ENCODE results near the gene ZSWIM4.
"Not testable (repeated sequence)": the region's sequence is repeated elsewhere in the genome, so short reads cannot be mapped to it uniquely, and the experiment has no call there.

Gene ZSWIM4

DNA sequence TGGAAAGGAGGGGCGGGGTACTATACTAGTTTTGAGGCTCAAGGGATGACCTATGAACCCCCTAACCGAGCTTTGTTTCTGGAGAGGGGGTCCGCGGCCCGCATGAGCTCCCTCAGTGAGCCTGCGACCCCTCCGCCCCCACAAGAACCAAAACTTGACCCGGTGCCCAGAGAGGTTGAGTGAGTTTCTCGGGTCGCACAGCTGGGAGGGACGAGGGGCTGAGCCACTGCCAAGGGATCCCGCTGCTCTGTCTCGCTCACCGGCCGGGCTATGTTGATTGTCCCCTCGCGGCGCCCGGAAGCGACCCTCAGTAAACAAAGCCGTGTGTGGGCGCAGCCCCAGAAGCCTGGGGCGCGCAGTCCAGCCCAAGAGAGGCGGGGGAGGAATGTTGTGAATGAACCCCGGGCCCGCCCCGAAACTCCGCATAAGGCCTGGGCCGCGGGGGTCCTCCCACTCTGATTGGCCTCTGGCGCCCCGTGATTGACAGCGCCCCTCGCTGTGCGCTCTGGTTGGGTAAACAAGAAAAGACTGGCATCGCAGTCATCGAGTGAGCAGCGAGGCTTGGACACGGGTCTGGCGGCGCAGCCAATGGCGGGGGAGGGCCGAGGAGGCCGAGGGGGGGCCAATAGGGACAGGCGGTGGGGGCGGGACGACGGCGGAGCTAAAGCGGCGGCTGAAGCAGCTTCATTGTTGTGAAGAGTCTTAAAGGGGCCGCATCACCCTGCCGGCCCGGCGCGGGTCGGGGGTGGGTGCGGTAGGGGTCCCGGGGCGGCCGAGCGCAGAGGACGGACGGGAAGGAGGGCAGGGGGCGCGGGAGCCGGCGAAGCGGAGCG is at the start of gene ZSWIM4:
TSS of gene ZSWIM4 (plus strand) at position 687 of the 833 bp plus-strand sequence. CDS start 206 bp downstream, outside the sequence.
- DNase-seq (ENCODE audit: low read depth) = peak; percentile 100

DNA sequence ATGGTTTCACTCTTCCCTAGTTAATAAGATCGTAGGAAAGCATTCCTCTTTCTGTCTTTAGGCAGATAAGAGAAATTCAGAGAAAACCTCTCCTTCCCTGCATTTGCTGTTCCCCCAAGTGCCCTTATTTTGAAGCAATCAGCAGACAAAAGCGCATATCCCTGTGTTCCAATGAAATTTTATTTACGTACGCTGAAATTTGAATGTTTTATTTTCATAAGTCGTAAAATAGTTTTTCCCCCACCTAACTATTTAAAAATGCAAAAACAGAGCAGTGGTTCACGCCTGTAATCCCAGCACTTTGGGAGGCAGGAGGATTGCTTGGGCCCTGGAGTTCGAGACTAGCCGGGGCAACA is 48.2 kb upstream of the ZSWIM4 start:
- DNase-seq (ENCODE audit: low read depth) = no peak

DNA sequence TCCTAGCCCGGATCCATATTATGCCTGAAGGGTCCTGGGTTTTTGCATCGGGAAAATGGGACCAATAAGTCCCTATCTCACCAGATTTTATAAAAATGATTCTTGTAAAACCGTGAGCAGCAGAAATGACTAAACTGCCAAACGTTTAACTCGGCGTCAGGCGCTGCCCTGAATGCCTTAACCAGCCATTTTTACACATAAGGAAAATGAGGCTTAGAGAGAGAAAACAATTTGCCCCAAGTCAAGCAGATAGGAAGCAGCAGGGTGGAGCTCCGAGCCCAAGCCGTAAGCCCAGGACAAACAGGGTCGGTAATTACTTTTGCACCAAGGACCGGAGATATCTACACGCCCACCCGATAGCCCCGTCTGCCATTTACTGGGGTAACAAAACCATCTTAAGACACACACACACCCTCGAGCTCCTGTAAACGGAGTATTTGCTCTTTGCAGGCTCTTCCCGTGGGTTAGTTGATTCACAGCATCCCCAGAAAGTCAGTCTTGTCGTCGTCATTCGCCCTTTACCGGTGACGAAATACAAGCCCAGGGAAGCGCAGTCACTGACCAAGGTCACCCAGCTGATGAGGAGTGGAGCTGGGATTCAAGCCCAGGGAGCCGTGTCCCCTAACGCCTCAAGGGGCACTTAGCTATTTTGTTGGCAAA is 46.9 kb upstream of the ZSWIM4 start:
- DNase-seq (ENCODE audit: low read depth) = peak; percentile 48

DNA sequence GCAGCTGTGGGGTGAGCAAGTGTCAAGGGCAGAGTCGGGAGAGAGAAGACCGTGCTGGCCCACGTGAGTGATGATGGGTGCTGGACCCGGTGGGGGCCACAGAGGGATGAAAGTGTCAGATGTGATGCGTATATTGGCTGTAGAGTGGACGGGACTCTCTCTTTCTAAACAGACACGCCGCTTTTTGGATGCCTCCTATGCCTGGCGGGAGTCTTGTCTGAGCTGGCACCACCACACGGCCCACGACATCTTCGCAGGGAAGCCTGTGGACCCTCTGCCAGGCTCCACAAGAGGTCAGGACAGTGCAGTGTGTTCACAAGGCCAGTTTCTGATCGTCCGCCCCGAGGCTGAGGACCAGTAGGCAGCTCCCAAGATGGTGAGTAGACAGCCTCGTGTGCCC is 43.8 kb upstream of the ZSWIM4 start:
- DNase-seq (ENCODE audit: low read depth) = no peak

DNA sequence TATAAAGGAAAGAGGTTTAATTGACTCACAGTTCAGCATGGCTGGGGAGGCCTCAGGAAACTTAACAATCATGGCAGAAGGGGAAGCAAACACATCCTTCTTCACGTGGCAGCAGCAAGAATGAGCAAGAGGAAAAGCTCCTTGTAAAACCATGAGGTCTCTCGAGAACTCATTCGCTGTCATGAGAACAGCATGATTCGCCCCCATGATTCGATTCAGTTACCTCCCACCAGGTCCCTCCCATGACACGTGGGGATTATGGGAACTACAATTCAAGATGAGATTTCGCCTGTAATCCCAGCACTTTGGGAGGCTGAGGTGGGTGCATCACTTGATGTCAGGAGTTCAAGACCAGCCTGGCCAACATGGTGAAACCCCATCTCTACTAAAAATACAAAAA is 41.6 kb upstream of the ZSWIM4 start:
- not testable (repeated sequence) for DNase-seq (ENCODE audit: low read depth)

DNA sequence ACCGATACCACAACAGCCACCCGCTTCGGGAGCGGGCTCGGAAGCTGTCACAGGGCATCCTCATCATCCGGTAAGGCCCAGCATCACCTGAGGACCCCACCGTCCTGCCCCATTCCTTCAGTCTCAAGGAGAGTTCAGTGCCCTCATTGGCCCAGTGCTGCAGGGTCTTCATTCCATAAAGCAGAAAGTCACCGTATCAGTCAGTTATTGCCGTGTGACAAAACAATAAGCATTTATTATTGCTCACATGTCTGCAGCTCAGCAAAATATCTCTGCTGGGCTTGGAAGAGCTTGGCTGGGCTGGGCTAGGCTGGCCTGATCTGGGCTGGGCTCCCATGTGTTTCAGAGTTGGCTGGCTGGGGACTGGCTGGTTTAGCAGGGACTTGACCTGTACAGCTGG is 39.0 kb upstream of the ZSWIM4 start:
- no peak for DNase-seq (ENCODE audit: low read depth)

DNA sequence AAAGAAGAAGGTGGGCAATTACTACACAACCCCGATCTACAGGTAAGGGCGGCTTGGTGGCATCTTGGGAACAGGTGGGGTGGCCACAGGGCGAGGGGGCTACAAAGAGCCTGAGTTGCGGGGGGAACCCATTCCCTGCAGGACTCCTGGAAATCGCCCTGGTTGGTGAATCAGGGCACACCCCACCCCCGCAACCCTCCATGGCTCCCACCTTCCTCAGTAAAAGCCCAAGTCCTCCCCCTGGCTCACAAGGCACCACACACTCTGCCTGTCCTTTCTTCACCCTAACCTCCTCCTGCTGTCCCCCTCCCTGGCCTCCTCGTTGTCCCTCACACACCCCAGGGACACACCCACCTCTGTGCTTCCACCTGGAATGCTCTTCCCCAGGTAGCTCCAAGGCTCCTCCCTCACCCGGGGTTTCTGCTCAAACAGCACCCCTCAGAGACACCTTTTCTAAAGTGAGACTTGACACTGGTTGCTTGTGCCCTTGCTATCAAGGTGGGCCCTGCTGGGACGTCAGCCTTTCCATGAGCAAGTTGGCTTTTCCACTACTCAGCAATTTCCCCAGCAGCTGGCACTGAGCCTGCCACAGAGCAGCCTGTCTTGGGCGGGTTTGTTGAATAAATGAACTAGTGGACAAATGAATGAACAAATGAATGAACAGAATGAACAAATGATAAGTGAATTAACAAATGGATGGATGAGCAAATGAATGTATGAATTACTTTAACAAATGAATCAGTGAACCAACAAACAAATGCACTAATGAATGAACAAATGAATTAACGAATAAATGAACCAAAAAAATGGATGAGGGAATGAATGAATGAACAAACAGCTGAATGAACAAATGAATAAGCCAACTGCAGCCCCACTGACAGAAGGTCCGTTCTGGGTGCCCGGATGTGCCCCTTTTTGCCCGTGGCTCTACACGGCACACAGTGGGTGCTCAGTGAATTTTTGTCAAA is 37.2 kb upstream of the ZSWIM4 start:
- DNase-seq (ENCODE audit: low read depth) = no peak

DNA sequence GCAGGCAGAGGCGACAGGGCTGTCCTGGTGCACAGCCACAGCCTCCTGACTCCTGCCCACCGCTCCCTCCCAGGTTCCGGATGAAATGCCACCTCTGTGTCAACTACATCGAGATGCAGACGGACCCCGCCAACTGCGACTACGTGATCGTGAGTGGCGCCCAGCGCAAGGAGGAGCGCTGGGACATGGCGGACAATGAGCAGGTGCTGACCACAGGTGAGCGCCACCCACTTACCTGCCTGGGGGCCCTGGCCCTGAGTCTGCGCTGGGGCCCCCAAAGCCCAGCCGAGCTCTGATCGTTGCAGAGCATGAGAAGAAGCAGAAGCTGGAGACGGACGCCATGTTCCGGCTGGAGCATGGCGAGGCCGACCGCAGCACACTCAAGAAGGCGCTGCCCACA is 36.4 kb upstream of the ZSWIM4 start:
- DNase-seq (ENCODE audit: low read depth) = no peak

DNA sequence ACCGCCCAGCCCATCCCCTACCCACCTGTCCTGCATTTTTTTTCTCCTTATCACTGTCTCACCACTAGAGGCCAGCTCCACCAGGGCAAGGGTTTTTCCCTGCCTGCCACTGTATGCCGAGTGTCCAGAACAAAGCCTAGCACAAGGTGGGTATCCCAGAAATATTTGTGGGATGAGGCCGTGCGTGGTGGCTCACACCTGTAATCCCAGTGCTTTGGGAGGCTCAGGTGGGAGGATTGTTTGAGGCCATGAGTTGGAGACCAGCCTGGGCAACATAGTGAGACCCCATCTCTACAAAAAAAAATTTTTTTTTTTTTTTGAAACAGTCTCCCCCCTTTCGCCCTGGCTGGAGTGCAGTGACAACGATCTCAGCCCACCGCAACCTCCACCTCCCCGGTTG is 33.8 kb upstream of the ZSWIM4 start:
- DNase-seq (ENCODE audit: low read depth) = no peak

DNA sequence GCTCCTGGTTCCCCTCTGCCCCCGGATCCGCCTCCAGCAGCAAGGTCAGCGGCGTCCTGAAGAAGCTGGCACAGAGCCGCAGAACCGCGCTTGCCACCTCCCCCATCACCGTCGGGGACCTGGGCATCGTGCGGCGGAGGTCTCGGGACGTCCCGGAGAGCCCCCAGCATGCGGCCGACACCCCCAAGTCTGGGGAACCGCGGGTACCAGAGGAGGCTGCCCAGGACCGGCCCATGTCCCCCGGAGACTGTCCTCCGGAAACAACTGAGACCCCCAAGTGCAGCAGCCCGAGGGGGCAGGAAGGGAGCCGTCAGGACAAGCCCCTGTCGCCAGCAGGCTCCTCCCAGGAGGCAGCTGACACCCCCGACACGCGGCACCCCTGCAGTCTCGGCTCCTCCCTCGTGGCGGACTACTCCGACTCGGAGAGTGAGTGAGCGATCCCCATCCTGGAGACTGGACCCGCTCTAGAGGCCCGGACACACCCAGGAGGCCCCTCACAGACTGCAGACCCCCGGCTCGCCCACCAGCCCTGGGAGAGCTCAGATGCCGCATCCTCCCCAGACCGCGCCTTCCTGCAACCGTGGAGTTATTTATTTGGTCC is 32.5 kb upstream of the ZSWIM4 start:
- DNase-seq (ENCODE audit: low read depth) = no peak

DNA sequence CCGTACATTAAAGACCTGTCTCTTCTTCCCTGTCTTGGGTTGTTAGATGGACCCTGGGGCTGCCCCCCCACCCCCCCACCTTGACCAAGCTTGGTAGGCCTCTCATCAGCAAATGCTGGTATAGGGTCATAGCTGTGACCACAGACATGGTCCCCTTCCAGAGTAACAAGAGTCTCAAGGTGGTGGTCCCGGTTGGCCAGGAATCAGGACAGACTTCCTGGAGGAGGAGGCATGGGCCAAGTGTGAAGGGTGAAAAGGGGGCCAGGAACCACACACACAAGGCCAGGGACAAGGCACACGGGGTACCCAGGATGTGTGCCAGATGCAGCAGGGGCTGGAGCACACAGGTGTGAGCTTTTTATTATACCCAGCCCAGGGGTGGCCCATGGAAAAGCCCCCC is 32.0 kb upstream of the ZSWIM4 start:
- no peak for DNase-seq (ENCODE audit: low read depth)

DNA sequence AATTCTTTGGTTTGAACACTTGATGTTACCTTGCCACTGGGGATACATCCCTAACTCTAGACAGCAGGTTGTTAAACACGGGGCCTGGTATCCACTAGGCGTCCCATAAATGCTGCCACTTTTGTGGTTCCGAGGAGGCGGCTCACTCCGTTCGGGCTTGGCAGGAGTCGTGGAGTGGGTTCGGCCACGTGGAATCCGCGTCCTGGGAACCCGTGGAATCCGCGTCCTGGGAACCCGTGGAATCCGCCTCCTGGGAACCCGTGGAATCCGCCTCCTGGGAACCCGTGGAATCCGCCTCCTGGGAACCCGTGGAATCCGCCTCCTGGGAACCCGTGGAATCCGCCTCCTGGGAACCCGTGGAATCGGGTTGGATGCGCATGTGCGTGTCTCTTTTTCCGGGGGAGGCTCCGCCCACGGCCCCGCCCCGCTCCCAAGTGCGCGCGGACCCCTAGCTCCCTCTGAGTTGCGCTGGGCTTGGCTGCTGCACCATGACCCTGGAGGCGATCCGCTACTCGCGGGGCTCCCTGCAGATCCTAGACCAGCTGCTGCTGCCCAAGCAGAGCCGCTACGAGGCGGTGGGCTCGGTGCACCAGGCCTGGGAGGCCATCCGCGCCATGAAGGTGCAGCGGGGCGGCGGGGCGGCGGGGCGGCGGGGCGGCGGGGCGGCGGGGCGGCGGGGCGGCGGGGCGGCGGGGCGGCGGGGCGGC is 31.0 kb upstream of the ZSWIM4 start, which contains the start of gene MRI1:
TSS of gene MRI1 (plus strand) at position 422 of the 707 bp plus-strand sequence. CDS start at position 489, 67 bp downstream.
- DNase-seq (ENCODE audit: low read depth) = peak; percentile 80

DNA sequence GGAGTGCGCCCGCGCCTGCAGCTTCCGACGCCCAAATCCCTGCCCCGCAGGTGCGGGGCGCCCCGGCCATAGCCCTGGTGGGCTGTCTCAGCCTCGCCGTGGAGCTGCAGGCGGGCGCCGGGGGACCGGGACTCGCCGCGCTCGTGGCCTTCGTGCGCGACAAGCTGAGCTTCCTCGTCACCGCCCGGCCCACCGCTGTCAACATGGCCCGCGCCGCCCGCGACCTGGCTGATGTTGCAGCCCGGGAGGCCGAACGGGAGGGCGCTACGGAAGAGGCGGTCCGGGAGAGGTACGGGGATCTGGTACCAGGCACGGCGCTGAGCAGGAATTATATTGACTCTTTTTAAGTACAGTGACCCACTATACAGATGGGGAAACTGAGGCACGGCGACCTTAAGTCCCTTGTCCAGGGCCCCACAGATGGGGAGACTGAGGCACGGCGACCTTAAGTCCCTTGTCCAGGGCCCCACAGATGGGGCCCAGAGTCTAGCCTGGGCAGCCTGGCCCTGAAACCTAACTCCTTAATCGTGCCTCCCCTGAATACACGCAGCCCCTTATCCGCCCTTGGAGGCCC is 30.3 kb upstream of the ZSWIM4 start:
- peak; percentile 30 for DNase-seq (ENCODE audit: low read depth)

DNA sequence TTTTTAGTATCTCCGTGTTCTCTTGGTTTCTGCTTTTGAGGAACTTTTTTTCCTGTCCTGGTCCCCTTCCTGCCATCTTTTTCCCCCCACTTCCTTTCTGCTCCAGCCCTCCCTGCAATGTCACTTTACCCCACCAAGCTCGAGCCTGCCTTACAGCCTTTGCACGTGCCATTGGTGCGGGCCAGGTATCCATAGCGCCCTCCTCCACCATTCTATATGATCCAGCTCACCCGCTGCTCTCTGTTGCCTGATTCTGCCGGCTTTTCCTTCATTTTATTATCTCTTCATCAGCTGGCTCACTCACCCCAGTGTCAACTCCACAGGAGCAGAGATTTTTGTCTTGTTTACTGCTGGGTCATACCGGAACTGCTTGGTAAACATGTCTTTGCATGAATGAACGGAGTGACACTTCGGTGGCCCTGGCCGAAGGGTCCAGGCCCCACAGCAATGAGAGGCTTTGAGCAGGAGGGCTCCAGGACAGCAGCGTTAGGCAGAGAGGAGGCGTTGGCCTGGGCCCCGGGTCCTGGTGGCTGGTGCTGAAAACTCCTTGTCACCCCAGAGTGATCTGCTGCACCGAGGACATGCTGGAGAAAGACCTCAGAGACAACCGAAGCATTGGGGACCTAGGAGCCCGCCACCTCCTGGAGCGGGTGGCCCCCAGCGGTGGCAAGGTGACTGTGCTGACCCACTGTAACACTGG is 29.7 kb upstream of the ZSWIM4 start:
- DNase-seq (ENCODE audit: low read depth) = peak; percentile 18

DNA sequence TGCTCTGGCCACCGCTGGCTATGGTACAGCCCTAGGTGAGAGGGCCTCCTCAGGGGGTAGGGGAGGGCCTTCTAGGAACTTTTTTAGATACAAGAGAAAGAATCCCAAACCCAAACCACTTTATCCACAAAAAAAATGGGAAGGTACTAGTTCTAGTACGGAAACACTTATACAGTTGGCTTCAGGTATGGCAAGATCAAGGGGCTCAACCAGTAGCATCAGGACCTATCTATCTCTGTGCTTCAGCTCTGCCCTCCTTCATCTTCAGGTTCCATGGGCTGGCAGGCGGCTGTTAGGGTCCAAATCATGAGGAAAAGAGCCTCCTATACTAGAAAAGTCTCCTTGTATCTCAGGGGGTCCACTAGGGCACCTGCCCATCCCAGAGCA is 29.2 kb upstream of the ZSWIM4 start:
- DNase-seq (ENCODE audit: low read depth) = no peak

DNA sequence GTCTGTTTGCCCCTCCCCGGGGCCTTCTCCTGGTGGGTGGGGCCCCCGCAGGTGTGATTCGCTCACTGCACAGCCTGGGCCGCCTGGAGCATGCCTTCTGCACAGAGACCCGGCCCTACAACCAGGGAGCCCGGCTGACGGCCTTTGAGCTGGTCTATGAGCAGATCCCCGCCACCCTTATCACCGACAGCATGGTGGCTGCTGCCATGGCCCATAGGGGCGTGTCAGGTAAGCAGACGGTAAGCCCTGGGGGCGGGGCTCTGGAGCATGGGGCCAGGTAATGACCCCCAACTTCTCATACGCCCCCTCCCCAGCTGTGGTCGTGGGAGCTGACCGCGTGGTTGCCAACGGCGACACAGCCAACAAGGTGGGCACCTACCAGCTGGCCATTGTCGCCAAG is 26.7 kb upstream of the ZSWIM4 start:
- no peak for DNase-seq (ENCODE audit: low read depth)

DNA sequence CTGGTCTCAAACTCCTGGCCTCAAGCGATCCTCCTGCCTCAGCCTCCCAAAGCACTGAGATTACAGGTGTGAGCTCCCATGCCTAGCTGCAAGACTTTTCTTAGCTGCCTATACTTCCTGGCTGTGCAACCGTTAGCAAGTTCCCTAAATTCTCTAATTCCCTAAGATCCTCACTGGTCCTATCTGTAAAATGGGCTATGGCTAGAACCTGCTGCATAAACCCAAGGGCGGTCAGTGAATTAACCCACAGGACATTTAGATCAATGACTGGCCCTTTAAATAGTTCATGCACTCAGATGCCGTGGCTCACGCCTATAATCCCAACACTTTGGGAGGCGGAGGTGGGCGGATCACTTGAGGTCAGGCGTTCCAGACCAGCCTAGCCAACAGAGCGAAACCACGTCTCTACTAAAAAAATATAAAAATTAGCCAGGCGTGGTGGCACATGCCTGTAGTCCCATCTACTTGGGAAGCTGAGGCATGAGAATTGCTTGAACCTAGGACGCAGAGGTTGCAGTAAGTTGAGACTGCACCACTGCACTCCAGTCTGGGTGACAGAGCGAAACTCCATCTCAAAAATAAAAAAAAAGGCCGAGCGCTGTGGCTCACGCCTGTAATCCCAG is 25.1 kb upstream of the ZSWIM4 start:
- no peak for DNase-seq (ENCODE audit: low read depth)

DNA sequence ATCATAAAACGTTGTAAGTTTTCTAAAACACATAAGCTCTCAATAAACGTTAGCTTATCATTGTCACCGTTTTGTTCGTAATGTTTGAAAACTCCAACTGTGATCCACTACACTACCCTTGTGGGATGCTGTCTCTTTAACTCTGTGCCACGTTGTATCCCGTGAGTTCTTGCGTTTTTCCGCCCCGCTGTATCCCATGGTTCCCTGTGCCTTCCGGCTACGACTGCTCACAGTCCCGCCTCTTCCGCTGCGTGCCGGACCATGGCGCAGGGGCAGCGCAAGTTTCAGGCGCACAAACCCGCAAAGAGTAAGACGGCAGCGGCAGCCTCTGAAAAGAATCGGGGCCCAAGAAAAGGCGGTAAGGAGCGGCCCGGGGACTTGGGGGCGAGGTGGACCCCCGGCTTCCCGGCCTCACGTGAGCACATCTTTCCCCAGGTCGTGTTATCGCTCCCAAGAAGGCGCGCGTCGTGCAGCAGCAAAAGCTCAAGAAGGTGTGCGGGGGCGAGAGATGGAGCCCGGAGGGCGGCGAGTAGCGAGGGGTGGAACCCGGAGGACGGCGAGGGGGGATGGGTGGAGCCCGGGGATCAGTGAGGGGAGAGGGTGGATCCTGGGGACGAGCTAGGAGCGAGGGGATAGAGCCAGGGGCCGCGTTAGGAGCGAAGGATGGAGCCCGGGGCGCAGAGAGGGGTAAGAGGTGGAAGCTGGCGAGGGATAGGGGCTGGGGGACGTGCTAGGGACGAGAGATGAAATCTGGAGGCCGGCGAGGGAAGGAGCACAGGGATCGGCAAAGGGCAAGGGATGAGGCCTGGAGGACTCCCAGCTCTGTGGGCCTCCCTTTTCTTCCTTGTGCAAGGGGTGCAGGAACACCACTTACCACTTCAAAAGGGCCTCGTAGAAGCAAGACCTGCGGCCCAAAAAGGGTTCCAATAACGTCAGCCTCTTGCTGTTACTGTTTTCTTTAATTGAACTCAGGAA is 20.7 kb upstream of the ZSWIM4 start, which contains the start of gene C19orf53:
TSS of gene C19orf53 (plus strand) at position 240 of the 975 bp plus-strand sequence. CDS start at position 262, 22 bp downstream.
- DNase-seq (ENCODE audit: low read depth) = peak; percentile 94

All from EH (cell line).